BE2C (cell line): ENCODE data around the gene TMPRSS11A.
A peak's percentile ranks its signal among the peaks of the same experiment; 100 is the strongest.

Source experiments
- DNase-seq: peaks from one replicate; pipeline ENCODE4 v3.0.0-alpha.2; 2020
- H3K27me3 ChIP-seq: fragments of 250-450 bp; sonication (Bioruptor Pico); 2 replicates; pipeline ENCODE4 v1.5.1; 2020; ENCODE audit warnings: mild to moderate bottlenecking
- H3K36me3 ChIP-seq: fragments of 250-450 bp; sonication (Bioruptor Pico); 2 replicates; pipeline ENCODE4 v1.5.1; 2020; ENCODE audit warnings: mild to moderate bottlenecking
- H3K4me1 ChIP-seq: fragments of 250-450 bp; sonication (Bioruptor Pico); 2 replicates; pipeline ENCODE4 v1.5.1; 2020
- H3K4me3 ChIP-seq: 2 replicates; pipeline ENCODE4 v1.5.1; 2011; ENCODE audit warnings: low read depth, low read length
- H3K9me3 ChIP-seq: fragments of 250-450 bp; sonication (Bioruptor Pico); 2 replicates; pipeline ENCODE4 v1.5.1; 2020
- TF ChIP-seq, protein P1 (sequence below): IDR thresholded peaks from 2 replicates; pipeline ENCODE4 v1.5.1; 2012; ENCODE audit warnings: mild to moderate bottlenecking, low read depth, low read length

The TMPRSS11A gene

DNA sequence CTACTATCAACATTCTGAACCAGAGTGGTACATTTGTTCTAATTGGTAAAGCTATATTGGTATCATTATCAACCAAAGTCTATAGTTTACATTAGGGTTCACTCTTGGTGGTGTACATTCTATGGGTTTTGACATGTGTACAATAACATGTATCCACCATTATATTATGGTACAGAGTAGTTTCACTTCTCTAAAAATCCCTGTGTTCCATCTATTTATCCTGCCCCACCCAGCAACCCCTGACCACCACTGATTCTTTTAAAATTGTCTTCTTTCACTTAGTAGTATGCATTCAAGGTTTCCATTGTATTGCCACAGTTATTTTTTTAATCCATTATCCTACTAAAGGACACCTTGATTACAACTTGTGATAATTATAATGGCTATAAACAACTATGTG, 64.2 kb downstream of the TMPRSS11A start:
- no peak for DNase-seq

DNA sequence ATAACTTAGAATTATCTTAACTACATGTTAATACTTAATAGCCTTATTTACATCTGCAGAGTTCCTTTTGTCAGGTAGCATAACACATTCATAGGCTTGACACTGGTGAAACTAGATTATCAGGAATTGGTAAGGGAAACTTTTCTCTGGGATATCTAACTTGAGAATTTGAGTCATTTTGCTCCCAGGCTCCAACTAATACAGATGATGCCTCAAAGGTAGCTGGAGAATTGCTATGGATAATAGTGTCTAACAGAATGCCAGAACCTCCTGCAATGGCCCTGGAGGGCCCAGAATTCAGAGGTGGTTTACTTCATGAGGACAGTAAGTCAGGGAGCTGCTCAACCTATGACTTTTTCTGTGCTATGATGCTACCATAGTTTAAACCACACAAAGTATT, 65.6 kb downstream of the TMPRSS11A start:
- Histone ChIP-seq H3K4me3 (no peak overlapping the region), H3K4me1 (no peaks in the 10 kb centered on the region), H3K36me3 (no peaks in the 10 kb centered on the region), H3K27me3 (no peaks in the 10 kb centered on the region), H3K9me3 (no peaks in the 10 kb centered on the region)
- TF ChIP-seq, protein P1, sequence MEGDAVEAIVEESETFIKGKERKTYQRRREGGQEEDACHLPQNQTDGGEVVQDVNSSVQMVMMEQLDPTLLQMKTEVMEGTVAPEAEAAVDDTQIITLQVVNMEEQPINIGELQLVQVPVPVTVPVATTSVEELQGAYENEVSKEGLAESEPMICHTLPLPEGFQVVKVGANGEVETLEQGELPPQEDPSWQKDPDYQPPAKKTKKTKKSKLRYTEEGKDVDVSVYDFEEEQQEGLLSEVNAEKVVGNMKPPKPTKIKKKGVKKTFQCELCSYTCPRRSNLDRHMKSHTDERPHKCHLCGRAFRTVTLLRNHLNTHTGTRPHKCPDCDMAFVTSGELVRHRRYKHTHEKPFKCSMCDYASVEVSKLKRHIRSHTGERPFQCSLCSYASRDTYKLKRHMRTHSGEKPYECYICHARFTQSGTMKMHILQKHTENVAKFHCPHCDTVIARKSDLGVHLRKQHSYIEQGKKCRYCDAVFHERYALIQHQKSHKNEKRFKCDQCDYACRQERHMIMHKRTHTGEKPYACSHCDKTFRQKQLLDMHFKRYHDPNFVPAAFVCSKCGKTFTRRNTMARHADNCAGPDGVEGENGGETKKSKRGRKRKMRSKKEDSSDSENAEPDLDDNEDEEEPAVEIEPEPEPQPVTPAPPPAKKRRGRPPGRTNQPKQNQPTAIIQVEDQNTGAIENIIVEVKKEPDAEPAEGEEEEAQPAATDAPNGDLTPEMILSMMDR, result no peak
- no peak for DNase-seq

More for the DNA sequence above, 64.2 kb downstream of the TMPRSS11A start:
- Histone ChIP-seq H3K4me1 (no peaks in the 10 kb centered on the region), H3K27me3 (no peaks in the 10 kb centered on the region), H3K4me3 (no peak overlapping the region), H3K36me3 (no peaks in the 10 kb centered on the region), H3K9me3 (no peaks in the 10 kb centered on the region)
- TF ChIP-seq, protein P1, result no peak

DNA sequence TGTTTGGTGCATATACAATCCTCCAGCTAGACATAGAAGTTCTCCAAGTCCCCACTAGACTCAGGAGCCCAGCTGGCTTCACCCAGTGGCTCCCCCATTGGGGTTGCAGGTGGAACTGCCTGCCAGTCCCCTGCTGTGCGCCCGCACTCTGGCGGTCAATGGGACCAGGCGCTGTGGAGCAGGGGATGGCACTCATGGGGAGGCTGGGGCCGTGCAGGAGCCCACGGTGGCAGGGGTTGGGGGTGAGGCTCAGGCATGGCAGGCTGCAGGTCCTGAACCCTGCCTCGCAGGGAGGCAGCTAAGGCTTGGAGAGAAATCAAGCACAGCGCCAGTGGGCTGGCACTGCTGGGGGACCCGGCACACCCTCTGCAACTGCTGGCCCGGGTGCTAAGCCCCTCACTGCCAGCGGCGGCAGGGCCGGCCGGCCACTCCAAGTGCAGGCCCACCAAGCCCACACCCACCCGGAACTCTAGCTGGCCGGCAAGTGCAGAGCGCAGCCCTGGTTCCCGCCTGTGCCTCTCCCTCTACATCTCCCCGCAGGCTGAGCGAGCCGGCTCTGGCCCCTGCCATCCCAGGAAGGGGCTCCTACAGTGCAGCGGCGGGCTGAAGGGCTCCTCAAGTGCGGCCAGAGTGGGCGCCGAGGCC, 66.8 kb downstream of the TMPRSS11A start:
- Histone ChIP-seq H3K36me3 (no peaks in the 10 kb centered on the region), H3K4me1 (no peaks in the 10 kb centered on the region), H3K27me3 (no peaks in the 10 kb centered on the region), H3K4me3 (no peak overlapping the region), H3K9me3 (no peaks in the 10 kb centered on the region)
- DNase-seq, result no peak
- TF ChIP-seq, protein P1, result no peak

DNA sequence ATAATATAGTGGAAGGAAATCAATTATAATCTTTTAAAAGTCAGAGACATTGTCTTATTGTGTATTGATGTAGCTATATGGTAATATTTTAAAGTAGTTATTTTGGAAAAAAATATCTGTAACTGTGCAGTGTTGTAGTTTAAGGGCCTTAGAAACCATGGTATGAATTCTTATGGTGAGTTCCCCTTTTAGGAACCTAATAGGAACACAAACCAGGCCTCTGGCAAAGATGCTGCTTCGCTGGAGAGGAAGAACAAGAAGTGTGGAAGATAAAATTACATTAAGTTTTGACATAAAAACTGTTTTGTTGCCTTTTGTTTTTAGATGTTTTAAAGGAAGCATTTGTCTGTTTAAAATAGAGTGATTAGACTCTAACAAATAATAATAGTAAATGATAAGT, 68.6 kb downstream of the TMPRSS11A start:
- no peaks in the 10 kb centered on the region for H3K9me3 ChIP-seq

DNA sequence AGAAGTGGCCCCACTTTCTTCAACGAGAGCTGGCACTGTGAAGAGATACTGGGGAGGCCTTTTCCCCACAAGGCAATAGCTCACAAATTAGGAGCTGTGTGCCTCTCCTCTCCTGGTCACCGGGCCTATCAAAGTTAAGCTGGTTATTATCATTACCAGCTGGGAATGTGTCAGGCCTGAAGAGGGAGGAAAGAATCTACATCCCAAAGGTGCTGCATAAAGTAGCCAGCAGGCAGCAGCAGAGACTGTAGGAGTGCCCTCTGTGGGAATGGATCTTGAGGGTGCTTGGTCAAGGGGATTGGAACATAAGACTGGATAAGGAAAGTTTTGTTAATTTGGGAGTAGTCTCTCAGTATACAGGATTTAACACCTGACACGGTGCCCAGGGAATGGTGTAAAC, 70.4 kb downstream of the TMPRSS11A start:
- TF ChIP-seq, protein P1, result 0 out of 2 replicates have a peak, but pooled peaks have one; percentile 2
- Histone ChIP-seq H3K36me3 (no peaks in the 10 kb centered on the region), H3K27me3 (no peaks in the 10 kb centered on the region), H3K4me3 (no peak overlapping the region), H3K9me3 (no peaks in the 10 kb centered on the region), H3K4me1 (no peaks in the 10 kb centered on the region)
- DNase-seq, result no peak

More for the DNA sequence above, 68.6 kb downstream of the TMPRSS11A start:
- H3K4me3 ChIP-seq, result no peak overlapping the region
- no peak for DNase-seq
- H3K4me1 ChIP-seq, result no peaks in the 10 kb centered on the region
- TF ChIP-seq, protein P1, result no peak
- H3K27me3 ChIP-seq, result no peaks in the 10 kb centered on the region
- H3K36me3 ChIP-seq, result no peaks in the 10 kb centered on the region

DNA sequence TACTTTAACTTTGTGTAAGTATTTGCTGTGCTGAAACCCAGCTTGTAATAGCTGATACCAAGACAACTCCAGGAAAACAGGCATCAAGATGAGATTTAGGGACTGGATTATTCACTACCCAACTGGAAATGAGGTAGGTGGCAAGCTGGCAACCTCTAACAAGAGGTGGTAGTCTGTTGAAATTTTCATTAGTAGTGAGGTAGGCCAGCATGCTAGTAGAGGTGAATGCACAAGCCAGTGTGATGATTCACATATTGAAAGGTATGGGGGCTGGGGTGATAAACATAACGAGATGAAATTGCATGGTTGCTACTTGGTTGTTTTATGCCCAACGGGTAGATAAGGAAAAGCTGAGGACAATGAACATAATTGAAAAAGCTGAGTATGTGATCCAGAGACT, 71.0 kb downstream of the TMPRSS11A start:
- TF ChIP-seq, protein P1, result no peak
- no peaks in the 10 kb centered on the region for H3K27me3 ChIP-seq
- no peak overlapping the region for H3K4me3 ChIP-seq
- H3K36me3 ChIP-seq, result no peaks in the 10 kb centered on the region
- H3K4me1 ChIP-seq, result no peaks in the 10 kb centered on the region
- no peaks in the 10 kb centered on the region for H3K9me3 ChIP-seq
- DNase-seq, result no peak
